Activated CD4-positive, CD25-positive, alpha-beta regulatory T cell (primary cell): ENCODE results near the gene PFN1.

Experiments
- DNase-seq, 4 experiments: peaks; one replicate each; lab custom pipeline; 2025; lab: John Stamatoyannopoulos, UW

PFN1 gene

DNA sequence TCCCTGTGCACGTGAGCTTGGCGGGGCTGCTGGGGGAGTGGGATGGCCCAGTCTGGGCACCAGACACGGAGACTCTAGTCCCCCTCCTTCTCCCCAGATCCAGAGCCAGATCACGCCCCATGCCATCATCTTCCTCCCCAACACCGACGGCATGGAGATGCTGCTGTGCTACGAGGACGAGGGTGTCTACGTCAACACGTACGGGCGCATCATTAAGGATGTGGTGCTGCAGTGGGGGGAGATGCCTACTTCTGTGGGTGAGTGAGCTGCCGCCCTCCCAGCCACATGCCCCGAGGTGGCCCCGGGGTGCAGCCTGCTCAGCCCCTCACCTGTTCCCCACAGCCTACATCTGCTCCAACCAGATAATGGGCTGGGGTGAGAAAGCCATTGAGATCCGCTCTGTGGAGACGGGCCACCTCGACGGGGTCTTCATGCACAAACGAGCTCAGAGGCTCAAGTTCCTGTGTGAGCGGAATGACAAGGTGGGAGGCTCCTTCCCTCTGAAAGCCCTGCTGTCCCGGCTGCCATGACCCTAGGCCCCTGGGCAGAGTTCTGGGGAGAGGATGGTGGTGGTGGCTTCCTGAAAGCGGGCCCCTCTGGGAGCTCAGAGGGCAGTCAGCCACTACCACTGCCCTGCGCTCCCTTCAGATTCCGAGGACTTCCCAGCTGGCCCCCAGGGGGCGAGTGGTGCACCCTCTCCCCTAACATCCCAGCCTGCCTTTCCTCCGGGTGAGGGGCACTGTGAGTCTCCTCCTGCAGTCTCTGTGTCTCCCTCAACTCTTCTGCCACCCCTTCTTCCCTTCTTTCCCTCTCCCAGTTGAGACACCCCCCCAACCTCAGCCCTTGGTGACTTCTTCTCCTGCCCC lies 51.8 kb downstream of the PFN1 start:
- DNase-seq, result no peak

DNA sequence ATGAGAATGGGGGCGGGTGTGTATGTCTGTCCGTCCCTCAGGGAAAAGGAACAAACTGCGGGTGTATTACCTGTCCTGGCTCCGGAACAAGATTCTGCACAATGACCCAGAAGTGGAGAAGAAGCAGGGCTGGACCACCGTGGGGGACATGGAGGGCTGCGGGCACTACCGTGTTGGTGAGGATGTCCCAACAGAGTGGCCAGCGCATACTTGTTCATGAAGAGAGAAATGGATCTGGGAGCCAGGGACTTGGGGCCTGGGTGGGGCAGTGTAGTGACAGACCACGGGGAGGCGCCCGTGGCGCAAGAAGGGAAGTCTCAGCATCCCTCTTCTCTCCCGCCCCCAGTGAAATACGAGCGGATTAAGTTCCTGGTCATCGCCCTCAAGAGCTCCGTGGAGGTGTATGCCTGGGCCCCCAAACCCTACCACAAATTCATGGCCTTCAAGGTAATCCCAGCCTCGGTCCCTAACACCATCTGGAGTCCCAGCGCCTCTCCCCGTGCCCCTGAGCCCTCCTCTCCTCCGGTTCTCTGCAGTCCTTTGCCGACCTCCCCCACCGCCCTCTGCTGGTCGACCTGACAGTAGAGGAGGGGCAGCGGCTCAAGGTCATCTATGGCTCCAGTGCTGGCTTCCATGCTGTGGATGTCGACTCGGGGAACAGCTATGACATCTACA lies 52.5 kb downstream of the PFN1 start:
- no peak for DNase-seq
